Stimulated activated CD4-positive, alpha-beta T cell treated with anti-CD3 and anti-CD28 coated beads, Interleukin-1b, Interleukin-23, amount 100 ng/mL, for 48 hours (primary cell): ENCODE measurements around the gene JKAMP.

Experiments used
- DNase-seq: peaks from one replicate; pipeline ENCODE4 v3.0.0-alpha.2; 2020

The JKAMP gene

DNA sequence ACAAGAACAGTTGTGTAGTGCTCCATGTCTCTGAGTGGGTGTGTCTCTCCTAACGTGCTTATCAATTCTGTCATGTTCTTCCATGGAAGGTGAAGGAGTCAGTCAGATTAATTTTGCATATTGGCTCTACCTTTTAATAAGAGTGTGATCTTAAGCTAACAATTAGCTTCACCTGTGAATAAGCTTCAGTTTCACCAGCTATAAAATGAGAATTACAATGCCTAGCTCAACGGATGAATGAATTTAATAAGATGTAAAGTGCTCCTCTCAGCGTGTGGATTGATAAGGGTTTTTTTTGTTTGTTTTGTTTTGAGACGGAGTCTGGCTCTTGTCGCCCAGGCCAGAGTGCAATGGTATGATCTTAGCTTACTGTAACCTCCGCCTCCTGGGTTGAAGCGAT is 59.6 kb downstream of the JKAMP start:
- DNase-seq: no peak

DNA sequence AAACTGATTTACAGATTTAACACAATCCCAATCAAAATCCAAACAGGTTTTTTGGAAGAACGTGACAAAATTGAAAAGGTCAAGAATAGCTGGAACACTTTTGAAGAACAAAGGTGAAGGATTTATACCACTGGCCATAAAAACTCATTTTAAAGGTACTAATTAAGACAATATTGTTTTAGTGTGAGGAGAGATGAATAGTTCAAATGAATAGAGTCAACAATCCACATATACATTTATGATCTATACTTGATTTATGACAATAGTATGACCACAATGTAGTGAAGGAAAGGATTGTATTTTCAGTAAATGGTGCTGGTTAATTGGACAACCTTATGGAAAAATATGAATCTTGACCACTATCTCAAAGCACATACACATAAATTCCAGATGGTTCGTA is 63.0 kb downstream of the JKAMP start:
- no peak for DNase-seq
